ENCODE results near the gene SH3TC2. TPM values are rescaled to one million over a fixed set of nuclear protein-coding genes. Genes with fewer than 3 reads are reported as not detected.

The SH3TC2 gene
- total and polyA plus RNA-seq, 10 of the 15 experiments (the other 5 are each of a cell fraction or from before 2014, with no cell fraction given) = not detected

GRCh38 chr5:148984345-148984744, 78.5 kb downstream of the SH3TC2 start:
- Histone ChIP-seq H3K4me2 (ENCODE audit: control insufficient read depth, insufficient read depth) (no peak overlapping the region), H2AFZ (ENCODE audit: control insufficient read depth, low read depth, low read length) (no peak overlapping the region), H3K9me3 (replicated peaks; ENCODE audit: control insufficient read depth, insufficient read depth, low read length) (no peaks in the 10 kb centered on the region), H3K79me2 (ENCODE audit: control insufficient read depth, insufficient read depth, low read length) (no peaks in the 10 kb centered on the region), H3K4me1 (ENCODE audit: control insufficient read depth, insufficient read depth, low read length) (no peaks in the 10 kb centered on the region), H3K9ac (ENCODE audit: control insufficient read depth, insufficient read depth, low read length) (no peak overlapping the region), H3K4me3 (no peak overlapping the region), H3K36me3 (ENCODE audit: control insufficient read depth in 2 of 2, insufficient read depth in 2 of 2, low read length in 1 of 2) (no peaks in the 10 kb centered on the region), H3K27ac (ENCODE audit: control insufficient read depth, insufficient read depth) (no peak overlapping the region), H4K20me1 (ENCODE audit: control insufficient read depth, insufficient read depth) (no peaks in the 10 kb centered on the region), H3K27me3 (replicated peaks in 1 of 2; ENCODE audit: control insufficient read depth in 2 of 2, insufficient read depth in 2 of 2, low read length in 1 of 2) (peaks cover 0 to 1% of the 10 kb centered on the region in 2 experiments; a peak in 3 of 4 replicates)
- in situ Hi-C loops (cut with MboI) (no loop called here), intact Hi-C loops (cut with micrococcal nuclease; ENCODE audit: unreplicated experiment) (no loop called here)
- ChIA-PET POLR2A (no interaction called here), SMC1A (ENCODE audit: uncharacterized antibody, unreplicated experiment) (interaction anchor here (0.6 to 1.7 kb wide), 3 partner anchors 22 to 254 kb away, joined by 3 to 5 read pairs (median 3); no protein-coding TSS in a partner anchor), CTCF (interaction anchor here (1.4 to 5.3 kb wide), 5 partner anchors 14 to 253 kb away, joined by 5 to 27 read pairs (median 5); no protein-coding TSS in a partner anchor), RAD21 (ENCODE audit: unreplicated experiment) (no interaction called here)
- 14% methylated on average over 1 of the region's 1 CpG for WGBS (ENCODE audit: insufficient coverage, insufficient replicate concordance, low lambda C conversion rate, missing lambda C conversion rate)
- DNase-seq (ENCODE audit: low read depth, low spot score) (no peak), FAIRE-seq (no peak), ATAC-seq (no peak)
- BruUV-seq (replicated peaks) = no TSS peak
- TF ChIP-seq NRF1 (conservative IDR thresholded peaks at IDR 0.05; ENCODE audit: low read depth, low read length) = no peak

- DNase-seq (ENCODE audit: low read depth, low spot score) = no peak
- in situ Hi-C loops (cut with MboI) = no loop called here
- no peak overlapping the region for H3K9ac ChIP-seq (ENCODE audit: control insufficient read depth, insufficient read depth, low read length)
- H3K4me1 ChIP-seq (ENCODE audit: control insufficient read depth, insufficient read depth, low read length) = no peaks in the 10 kb centered on the region
- no peak overlapping the region for H2AFZ ChIP-seq (ENCODE audit: control insufficient read depth, low read depth, low read length)
- no peak overlapping the region for H3K4me2 ChIP-seq (ENCODE audit: control insufficient read depth, insufficient read depth)
- no peak overlapping the region for H3K27ac ChIP-seq (ENCODE audit: control insufficient read depth, insufficient read depth)
- TF ChIP-seq NKRF (conservative IDR thresholded peaks at IDR 0.05) (no peak), RB1 (IDR thresholded peaks at IDR 0.05; ENCODE audit: borderline replicate concordance) (no peak), BMI1 (IDR thresholded peaks at IDR 0.05; ENCODE audit: borderline replicate concordance) (no peak), FOS (IDR thresholded peaks at IDR 0.05; ENCODE audit: borderline replicate concordance, extremely low read depth, insufficient read length) (no peak), RUNX3 (IDR thresholded peaks at IDR 0.05; ENCODE audit: low read length) (no peak), ASH2L (IDR thresholded peaks at IDR 0.05; ENCODE audit: borderline replicate concordance, low read depth) (no peak), JUND (IDR thresholded peaks at IDR 0.05; ENCODE audit: low read depth, low read length) (no peak)
- TF ChIP-seq, protein P1, sequence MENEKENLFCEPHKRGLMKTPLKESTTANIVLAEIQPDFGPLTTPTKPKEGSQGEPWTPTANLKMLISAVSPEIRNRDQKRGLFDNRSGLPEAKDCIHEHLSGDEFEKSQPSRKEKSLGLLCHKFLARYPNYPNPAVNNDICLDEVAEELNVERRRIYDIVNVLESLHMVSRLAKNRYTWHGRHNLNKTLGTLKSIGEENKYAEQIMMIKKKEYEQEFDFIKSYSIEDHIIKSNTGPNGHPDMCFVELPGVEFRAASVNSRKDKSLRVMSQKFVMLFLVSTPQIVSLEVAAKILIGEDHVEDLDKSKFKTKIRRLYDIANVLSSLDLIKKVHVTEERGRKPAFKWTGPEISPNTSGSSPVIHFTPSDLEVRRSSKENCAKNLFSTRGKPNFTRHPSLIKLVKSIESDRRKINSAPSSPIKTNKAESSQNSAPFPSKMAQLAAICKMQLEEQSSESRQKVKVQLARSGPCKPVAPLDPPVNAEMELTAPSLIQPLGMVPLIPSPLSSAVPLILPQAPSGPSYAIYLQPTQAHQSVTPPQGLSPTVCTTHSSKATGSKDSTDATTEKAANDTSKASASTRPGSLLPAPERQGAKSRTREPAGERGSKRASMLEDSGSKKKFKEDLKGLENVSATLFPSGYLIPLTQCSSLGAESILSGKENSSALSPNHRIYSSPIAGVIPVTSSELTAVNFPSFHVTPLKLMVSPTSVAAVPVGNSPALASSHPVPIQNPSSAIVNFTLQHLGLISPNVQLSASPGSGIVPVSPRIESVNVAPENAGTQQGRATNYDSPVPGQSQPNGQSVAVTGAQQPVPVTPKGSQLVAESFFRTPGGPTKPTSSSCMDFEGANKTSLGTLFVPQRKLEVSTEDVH (IDR thresholded peaks at IDR 0.05; ENCODE audit: low read depth, partially characterized antibody) = no peak
- H3K36me3 ChIP-seq (ENCODE audit: control insufficient read depth in 2 of 2, insufficient read depth in 2 of 2, low read length in 1 of 2) = no peaks in the 10 kb centered on the region
- no peak for FAIRE-seq
- ChIA-PET SMC1A (ENCODE audit: uncharacterized antibody, unreplicated experiment) (interaction anchor here (1.1 kb wide), 1 partner anchor 24 kb away, joined by 3 read pairs; no protein-coding TSS in a partner anchor), CTCF (interaction anchor here (1.3 to 5.3 kb wide), 5 partner anchors 13 to 250 kb away, joined by 3 to 27 read pairs (median 6); no protein-coding TSS in a partner anchor), POLR2A (no interaction called here), RAD21 (ENCODE audit: unreplicated experiment) (interaction anchor here (1.2 to 1.5 kb wide), 2 partner anchors 10 to 24 kb away, joined by 3 read pairs; no protein-coding TSS in a partner anchor)
- H3K9me3 ChIP-seq (replicated peaks; ENCODE audit: control insufficient read depth, insufficient read depth, low read length) = no peaks in the 10 kb centered on the region
- no peaks in the 10 kb centered on the region for H4K20me1 ChIP-seq (ENCODE audit: control insufficient read depth, insufficient read depth)
- ATAC-seq = no peak
- BruUV-seq (replicated peaks) = no TSS peak
- 30% methylated on average over 6 of the region's 6 CpGs for WGBS (ENCODE audit: insufficient coverage, insufficient replicate concordance, low lambda C conversion rate, missing lambda C conversion rate)
- H3K27me3 ChIP-seq (replicated peaks in 1 of 2; ENCODE audit: control insufficient read depth in 2 of 2, insufficient read depth in 2 of 2, low read length in 1 of 2) = peaks cover 1 to 4% of the 10 kb centered on the region in 2 experiments; a peak in 2 of 4 replicates
- no peak overlapping the region for H3K4me3 ChIP-seq
- intact Hi-C loops (cut with micrococcal nuclease; ENCODE audit: unreplicated experiment) = no loop called here
- H3K79me2 ChIP-seq (ENCODE audit: control insufficient read depth, insufficient read depth, low read length) = no peaks in the 10 kb centered on the region
Observed at GRCh38 chr5:148981353-148981752, 81.5 kb downstream of the SH3TC2 start.

All from GM12878 (cell line).